HG03442 (cell line): ENCODE data around the gene AGMO.

Experiments used
- ATAC-seq: cut with Tn5 transposase; IDR thresholded peaks from one replicate; pipeline ENCODE4 v1.9.1; 2021; ENCODE audit warnings: mild to moderate bottlenecking, moderate library complexity; ENCODE audit not compliant: unreplicated experiment

The AGMO gene

DNA sequence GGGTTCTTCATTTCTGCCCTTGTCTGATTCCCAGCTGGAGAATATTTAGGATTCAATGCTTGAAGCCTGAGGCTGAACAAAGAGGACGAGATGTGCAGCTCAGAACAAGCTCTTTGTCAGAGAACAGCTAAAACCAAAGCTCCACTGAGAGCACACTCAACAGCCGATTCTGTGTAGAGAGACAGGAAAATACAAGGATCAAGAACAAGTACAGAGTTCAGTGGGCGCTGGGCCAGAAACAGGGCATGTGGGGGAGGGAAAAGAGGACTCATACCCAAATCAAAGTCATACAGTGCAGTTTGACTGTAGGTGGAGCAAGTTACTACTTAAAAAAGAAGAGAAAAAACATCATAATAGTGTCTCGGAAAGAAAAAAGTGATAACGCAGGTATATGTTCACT lies at the start of gene AGMO:
Gene AGMO, minus strand, starts transcription at position 181 of the 400 bp plus-strand sequence.
- no peak for ATAC-seq

DNA sequence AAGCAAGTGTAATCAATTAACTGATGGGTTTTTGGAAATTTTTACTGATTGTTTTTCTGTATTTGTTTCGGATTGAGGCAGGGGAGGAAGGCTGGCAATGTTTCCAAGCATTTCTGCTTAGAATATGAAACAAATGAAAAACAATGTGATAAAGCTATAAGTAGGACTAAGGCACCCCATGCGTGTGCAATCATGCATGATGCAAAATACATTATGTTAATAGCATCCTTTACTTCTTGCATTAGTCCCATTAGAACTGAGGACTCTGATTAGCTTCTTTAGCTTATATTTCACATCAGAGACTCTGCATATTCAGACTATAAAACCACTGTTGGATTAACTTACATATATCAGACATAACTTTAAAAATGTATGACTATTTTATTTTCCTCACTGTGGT lies 48.7 kb upstream of the AGMO start:
- ATAC-seq = no peak

DNA sequence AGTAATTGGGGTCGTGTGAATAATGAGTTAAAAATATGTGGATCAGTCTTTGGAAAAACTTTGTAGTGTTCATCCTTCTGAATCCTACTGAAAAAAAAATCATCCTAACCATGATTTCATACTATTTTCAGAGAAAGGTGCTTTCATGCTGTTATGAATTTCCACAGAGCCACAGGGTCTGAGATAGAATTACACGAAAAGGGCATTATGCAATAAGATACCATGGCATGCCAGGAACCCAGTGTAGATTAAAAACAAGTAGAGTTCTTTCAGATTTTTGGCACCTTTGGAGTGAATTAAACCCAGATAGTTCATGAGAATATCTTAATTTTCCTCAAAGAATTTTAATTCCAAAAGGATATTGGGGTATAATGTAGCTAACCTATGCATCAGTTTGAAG lies 47.5 kb upstream of the AGMO start:
- ATAC-seq = no peak

DNA sequence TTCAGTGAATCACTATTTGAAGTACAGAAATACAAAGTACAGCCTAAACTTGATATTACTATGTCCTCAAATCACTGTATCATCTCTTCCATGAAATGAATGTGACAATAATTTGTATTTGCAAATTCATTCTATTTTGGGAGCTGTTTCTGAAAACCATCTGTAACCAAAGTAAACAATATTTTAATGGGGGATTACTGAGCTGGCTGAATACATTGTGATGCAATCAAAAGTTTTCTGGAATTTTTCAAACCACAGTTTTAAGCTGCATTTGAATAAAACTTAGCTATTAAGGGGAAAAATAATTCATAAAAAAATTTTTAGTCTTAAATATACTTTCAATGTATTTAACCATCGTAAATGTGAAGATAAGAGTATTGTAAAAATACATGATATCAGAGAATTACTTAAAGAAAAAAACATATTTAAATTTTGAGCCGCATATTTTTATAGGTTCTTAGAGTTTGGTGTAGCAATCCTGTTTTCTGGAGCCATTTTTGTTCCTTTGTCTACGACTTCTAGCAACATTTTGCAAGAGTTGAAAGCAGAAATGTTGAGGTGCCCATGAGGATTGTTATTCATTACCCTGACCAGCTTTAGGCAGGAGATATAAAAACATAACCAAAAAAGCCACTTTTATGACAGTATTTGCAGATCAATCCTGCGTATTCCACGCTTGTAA lies 45.9 kb upstream of the AGMO start:
- no peak for ATAC-seq

DNA sequence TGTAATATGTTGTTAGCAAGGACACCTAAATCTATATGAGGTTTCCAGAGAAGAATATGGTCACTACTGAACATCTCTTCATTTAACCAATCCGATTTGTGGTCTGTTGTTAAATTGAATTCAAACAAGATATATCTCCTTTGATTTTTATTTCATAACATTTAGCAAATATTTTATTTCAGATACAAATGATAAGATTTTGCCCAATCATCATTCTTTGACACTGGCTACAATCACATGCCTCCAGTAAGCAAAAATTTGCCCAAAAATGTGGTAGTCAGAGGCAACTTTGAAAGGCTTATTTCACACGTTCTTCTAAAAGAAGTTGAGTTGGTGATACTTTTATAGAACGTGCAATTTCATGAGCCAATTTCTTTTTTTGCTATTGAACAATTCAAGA lies 44.7 kb upstream of the AGMO start:
- no peak for ATAC-seq

DNA sequence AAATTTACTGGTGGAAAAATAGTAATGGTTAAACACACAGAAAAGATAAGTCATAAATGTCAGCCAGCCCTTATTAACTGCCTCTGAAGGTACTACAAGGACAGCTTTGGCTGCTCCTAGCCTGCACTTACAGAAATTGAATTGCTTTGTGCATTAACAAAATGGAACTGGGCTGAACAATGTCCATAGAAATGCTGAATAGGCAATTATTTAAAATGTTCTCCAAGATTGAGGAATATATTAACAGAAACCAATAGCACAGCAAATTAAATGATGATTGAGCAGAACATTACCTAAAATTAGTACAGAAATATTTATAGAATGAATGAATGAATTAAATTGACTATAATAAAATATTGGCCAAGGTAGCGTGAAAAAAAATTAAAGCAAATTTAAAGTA lies 42.4 kb upstream of the AGMO start:
- ATAC-seq = no peak

DNA sequence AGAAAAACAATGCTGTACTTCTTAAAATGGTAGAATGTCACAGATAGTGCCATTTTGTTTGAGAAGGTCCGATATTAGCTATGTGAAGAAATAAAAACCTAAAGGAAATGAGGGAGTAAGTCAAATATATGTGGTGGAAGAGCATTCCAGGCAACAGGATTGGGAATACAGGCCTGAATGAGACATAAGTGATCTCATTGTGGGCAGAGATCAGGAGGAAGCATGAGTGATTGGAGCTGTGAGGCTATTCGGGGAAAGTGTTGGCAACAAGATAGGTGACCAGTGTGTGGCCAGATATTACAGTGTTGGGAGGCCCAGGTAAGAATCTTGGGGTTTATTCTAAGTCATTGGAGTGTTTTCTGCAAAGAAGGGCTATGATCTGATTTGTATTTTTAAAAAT lies 41.3 kb upstream of the AGMO start:
- ATAC-seq = no peak

DNA sequence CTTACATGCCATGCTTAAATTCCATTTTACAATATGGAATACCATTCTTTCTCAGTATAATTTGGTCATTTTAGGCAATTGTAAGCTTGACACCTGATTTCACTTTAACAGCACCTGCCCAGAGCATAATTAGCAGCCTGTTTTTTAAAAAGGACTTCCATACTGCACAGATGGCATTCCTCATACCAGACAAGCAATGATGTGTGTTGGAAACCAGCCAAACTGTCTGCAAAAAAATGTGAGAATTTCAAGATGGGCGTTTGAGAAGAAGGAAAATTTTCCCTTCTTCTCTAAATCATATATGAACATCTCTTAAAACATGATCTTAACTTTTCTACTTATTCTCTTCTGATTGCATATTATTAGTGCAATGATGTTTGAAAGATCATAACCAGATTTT lies 40.4 kb upstream of the AGMO start:
- ATAC-seq = no peak

DNA sequence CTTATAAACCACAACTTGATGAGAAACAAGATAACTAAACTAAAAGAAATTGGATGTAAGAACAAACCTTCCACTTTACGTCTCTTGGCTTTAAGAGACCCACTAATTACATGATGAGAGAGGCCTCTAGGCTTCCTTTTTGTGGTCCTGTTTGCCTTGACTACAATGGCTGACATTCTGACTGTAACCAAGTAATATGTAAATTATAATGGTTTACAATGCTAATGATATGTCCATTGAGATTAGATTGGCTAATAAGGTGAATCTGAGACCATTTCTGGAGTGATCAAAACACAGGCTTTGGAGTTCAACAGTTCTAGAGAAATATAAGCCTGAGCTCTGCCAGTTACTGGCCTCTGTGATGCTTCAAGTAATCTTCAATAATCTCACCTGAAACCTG lies 39.4 kb upstream of the AGMO start:
- no peak for ATAC-seq

DNA sequence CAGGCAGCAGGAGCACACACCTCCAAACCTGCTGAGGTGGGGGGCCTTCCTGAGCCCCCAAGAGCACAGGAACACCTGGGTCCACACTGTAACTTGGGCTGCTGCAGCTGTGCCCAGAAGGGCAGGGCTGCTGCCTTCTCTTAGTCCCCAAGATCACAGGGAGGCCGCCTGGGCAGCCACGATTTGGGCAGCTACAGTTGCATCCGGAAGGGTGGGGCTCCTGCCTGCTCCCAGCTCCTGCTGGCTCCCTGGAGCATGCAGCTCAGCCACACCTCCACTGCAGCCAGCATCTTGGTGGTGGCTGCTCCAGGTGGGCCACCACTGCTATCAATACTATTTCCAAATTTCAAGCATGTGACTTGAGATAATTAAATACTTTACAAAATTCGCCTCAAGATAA lies 38.5 kb upstream of the AGMO start:
- ATAC-seq = no peak

DNA sequence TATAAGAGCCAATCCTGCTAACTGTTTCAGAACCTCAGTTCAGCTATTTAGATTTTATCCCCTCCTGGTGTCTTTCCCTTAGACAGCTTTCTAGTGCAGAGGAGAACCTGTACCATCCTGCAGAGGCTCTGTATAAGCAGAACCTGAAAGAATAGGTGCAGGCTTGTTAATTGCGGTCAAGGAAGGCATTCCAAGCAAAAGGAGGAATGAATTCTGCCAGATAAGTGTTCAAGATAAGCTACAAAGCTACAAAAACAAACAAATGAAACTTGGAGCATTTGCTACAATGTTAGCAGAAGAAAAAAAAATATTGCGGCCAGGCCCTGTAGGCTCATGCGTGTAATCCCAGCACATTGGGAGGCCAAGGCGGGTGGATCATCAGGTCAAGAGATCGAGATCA lies 32.6 kb upstream of the AGMO start:
- ATAC-seq = no peak

DNA sequence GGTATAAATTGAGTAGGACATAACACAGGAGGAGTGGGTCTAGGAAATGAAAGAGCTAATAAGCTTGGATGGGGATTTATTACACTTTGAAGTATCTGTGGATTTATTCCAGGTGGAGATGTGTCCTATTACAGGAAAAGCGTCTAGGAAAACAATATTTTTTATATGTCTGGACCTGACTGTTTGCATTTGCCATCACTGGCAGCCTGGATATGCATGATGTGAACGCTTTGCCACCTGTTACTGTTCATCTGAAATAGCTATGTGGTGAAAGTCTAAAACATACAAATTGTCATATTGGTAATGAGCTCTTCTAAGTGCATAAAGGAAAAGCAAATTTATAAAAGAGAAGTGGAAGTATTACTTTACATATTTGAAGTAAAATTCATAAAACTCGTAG lies 31.6 kb upstream of the AGMO start:
- no peak for ATAC-seq

DNA sequence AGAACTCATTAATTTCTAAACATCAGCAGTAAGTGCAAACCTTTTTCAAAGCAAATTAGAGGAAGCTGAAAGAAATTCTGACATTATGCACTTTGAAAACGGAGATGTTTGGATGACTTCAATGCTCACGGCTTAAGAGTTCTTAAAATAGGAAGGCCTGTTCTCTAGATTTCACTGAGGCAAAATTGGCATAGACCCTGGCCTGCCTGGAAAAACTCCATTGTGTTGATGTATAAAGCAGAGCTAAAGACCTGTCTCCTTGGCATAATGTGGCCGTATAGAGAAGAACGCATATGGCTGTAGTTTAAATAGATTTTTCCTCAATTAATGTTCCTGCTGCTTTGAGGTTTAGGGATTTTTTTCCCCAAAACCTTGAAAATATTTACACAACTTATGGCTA lies 24.5 kb upstream of the AGMO start:
- ATAC-seq = no peak

DNA sequence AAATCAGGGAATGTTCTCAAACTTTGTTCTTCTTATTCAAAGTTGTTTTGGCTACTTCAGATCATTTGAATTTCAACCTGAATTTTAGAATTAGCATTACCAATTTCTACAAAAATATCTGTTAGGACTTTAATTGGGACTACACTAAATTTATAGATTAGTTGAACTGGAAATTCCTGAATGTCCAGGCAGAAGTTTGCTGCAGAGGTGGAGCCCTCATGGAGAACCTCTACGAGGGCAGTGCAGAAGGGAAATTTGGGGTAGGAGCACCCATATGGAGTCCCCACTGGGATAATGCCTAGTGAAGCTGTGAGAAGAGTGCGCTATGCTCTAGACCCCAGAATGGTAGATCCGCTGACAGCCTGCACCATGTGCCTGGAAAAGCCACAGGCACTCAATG lies 22.8 kb upstream of the AGMO start:
- no peak for ATAC-seq

DNA sequence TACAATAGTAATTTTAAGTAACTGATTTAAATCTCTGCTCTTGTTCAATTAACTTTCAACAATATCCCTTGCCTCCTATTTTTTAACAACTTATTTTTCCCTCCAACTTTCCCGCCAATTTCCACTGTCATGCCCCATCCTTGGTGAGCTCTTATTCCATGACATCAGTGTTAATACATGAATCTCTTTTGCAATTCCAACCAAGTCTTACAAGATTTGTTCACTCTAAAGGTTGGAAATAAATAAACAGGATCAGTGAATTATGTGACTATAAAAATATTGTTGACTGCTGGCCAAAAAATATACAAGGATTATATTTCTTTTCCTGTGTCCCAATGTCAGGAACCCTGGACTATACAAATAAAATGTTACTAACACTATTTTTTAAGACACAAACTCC lies 21.0 kb upstream of the AGMO start:
- ATAC-seq = no peak

DNA sequence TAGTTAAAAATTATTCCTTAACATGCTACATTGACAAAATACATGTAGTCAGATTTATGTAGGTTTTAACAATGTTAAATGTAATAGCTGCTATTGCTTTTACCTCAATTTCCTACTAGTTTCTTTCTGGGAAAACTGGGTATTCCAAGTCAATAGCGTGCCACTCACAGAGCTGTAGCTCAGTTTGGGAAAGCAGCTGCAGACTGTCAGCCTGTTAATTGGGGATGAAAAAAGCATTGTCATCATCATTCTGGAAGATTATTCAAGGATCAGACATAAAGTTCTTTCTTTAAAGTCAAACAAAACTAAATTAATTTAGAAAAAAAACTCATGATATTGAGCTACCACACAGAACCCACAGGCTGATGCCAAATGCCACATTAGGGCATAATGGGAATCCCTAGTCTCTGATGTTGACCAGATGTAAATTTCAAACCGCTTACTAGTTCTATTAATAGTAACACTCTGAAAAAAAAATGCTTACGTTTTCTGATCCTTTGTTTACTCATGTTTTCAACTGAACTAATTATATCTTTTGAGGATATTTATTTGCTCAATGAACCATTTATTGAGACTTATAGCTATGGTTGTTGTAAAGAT lies 19.6 kb upstream of the AGMO start:
- ATAC-seq = no peak

DNA sequence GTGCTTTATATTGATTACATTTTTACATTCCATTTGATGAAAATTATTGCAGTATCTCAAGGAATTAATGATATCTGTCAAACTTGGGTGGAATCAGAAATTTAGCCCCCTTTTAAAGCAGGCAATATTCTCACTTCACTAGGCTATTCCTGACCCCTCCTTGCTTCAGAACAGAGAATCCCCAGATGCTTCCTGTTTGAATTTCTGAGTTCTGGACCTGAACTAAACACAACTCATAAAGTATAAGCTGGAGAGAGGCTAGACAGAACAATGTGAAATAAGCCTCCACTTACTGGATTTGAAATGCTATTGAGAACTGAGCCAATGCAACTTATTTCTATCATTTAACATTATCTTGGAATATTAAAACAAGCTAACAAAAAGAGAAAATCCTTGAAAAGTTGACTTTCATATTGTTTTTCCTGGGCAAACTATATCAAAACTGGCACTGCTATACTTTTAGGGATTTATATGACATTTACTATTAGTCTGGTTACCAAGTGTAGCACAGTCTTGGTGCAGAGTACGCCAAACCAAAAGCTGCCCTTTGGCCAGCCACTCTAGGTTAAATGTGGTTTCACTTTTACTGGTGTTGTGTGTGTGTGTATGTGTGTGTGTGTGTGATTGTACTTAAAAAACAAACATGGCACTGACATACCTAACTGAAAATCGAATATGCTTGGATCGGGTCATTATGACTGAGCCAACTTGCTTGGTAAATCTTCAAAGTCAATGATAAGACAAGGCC lies 19.0 kb upstream of the AGMO start:
- no peak for ATAC-seq

DNA sequence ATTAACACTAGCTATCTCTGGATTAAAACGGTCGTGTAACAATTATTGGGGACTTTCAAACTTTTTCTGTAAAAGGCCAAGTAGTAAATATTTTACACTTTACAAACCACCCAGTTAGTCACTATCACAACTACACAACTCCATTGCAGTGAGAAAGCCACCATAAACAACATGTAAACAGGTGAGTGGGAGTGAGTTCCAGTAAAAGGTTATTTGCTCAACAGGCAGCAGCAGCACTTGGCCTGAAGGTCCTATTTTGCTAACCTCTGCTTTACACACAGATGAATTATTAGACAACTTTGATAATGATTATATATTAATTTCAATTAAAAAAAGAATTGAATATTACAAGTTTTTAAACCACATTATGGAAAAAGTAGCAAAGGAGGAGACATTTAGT lies 15.8 kb upstream of the AGMO start:
- ATAC-seq = no peak

DNA sequence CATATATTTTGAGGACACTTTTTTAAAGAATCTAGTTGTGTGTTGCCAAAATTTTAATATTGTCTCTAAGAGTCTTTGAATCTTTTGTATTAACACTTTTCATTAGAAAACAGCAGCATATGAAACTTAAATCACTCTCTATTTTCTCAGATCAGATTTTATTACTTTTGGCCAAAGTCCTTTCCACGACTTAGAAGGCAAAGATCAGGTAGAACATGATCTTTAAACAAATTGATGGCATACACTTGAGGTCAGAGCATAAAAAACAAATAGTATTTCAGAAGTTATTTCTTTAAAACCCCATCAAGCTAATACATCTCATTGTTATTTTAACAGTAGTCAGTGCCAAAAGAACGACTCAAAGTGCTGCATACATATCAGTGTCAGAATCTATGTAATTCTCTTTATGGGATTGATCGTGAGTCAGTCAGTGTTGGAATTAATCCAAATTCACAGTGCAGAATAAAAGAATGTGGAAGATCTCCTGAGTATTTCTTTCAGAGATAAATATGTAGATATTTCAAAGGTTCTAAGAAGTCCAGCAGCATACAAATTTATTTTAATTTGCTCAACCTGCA lies 9.6 kb upstream of the AGMO start:
- ATAC-seq = no peak

DNA sequence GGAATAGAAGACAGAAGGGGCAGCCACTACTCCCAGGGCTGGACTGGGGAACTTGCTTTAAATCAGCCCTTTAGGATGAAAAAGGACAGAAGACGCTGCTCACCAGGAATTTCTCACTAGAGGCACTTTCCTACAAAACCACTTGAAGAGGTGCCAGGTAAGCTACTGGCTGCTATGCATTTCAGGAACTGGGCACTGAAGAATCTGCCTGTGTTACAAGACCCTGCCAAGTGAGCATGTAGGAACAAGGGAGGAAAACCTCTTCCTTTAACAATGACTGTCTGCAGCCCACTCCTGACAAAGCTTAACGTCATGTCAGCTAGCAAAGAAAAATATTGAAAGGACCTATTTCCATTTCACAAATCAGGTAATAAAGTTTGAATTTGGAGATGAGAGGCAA lies 5.8 kb upstream of the AGMO start:
- no peak for ATAC-seq

DNA sequence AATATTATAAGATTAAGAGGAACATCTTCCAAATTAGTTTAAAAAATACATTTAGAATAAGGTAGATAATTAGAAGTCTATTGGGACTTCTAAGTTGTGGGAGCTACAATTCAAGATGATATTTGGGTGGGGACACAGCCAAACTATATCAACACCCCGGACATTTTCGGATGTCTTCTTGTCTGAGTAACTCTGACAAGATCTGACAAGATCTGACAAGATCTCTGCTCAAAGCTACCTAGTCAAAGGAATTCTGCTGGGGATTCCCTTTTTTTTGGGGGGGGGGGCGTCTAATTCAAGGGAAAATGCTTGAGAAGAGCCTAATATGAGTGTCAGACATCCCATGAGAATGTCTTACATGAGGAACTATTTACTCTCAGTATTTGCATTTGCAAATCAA lies 5.2 kb upstream of the AGMO start:
- ATAC-seq = no peak

DNA sequence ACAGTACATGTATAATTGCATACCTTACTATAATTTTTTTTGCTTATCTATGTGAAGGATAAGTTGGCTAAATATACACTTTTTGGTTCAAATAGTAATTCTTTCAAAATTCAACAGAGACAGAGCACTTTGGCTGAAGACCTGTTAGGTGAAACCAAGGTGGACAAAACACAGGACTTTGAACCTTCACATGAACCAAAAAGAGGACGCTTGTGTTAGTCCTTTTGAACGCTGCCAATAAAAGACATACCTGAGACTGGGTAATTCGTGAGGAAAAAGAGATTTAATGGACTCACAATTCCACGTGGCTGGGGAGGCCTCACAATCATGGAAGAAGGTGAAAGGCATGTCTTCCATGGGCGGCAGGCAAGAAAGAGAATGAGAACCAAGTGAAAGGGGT lies 4.7 kb upstream of the AGMO start:
- ATAC-seq = no peak
